ENCODE data around the gene CRELD2. TPM values are rescaled to one million over a fixed set of nuclear protein-coding genes. Genes with fewer than 3 reads are reported as not detected.

CRELD2 gene
- polyA plus RNA-seq, 10 donors = 14.0 to 27.8 (median 17.8) TPM

Other genes starting within 250 kb of the CRELD2 start
- 10 to 100 TPM; 18.4 to 30.2 (median 25.4) TPM for gene BRD1, start 90.8 kb upstream of the CRELD2 start, polyA plus RNA-seq (ENCODE audit: insufficient read length in 10 of 10)
- gene ZBED4, start 64.8 kb upstream of the CRELD2 start, polyA plus RNA-seq (ENCODE audit: insufficient read length in 10 of 10) = 10 to 100 TPM; 11.0 to 15.2 (median 12.3) TPM
- gene ALG12, start 196 bp upstream of the CRELD2 start, polyA plus RNA-seq (ENCODE audit: insufficient read length in 10 of 10) = 10 to 100 TPM in 8 of 10 donors, 1 to 10 TPM in 2; 8.8 to 20.6 (median 12.3) TPM
- gene PIM3, start 42.1 kb downstream of the CRELD2 start, polyA plus RNA-seq (ENCODE audit: insufficient read length in 10 of 10) = 10 to 100 TPM; 10.6 to 17.6 (median 13.9) TPM
- gene IL17REL, start 94.1 kb downstream of the CRELD2 start, polyA plus RNA-seq (ENCODE audit: insufficient read length in 10 of 10) = under 1 TPM in 1 of 10 donors, not detected in 9; 0.08 TPM
- not detected for gene TTLL8, start 139.7 kb downstream of the CRELD2 start, polyA plus RNA-seq (ENCODE audit: insufficient read length in 10 of 10)
- gene MLC1, start 166.8 kb downstream of the CRELD2 start, polyA plus RNA-seq (ENCODE audit: insufficient read length in 10 of 10) = 1 to 10 TPM in 2 of 10 donors, under 1 TPM in 8; 0.39 to 1.4 (median 0.78) TPM
- under 1 TPM; 0.12 to 0.61 (median 0.39) TPM for gene MOV10L1, start 171.4 kb downstream of the CRELD2 start, polyA plus RNA-seq (ENCODE audit: insufficient read length in 10 of 10)

Data from muscle of back (tissue), 10 donors.